Middle frontal gyrus (tissue), 1 donor: Measurements from ENCODE around the gene SDR42E1.
"Not testable (repeated sequence)": the region's sequence is repeated elsewhere in the genome, so short reads cannot be mapped to it uniquely, and the experiment has no call there.

Experiments used
- DNase-seq: peaks from one replicate; pipeline ENCODE4 v3.0.0-alpha.2; 2015; ENCODE audit warnings: low spot score; ENCODE audit errors: extremely low spot score

SDR42E1 gene

DNA sequence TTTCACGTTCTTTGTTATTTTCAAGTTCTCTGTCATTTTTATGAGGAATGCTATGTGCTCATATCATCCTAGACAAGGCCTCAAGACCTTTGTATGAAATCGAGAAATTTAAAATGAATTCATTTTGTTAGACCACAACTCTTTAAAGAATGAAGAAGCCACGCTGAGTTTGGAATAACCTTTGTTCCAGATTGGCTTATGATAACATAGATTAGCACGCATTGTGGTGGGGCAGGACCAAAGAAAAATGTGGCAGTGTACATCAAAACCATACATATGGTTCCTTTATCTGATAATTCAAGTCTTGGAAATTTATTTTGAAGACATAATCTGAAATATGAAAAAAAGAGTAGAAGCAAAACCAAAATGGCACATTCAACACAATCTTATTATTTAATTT lies 26.0 kb upstream of the SDR42E1 start:
- DNase-seq = no peak

DNA sequence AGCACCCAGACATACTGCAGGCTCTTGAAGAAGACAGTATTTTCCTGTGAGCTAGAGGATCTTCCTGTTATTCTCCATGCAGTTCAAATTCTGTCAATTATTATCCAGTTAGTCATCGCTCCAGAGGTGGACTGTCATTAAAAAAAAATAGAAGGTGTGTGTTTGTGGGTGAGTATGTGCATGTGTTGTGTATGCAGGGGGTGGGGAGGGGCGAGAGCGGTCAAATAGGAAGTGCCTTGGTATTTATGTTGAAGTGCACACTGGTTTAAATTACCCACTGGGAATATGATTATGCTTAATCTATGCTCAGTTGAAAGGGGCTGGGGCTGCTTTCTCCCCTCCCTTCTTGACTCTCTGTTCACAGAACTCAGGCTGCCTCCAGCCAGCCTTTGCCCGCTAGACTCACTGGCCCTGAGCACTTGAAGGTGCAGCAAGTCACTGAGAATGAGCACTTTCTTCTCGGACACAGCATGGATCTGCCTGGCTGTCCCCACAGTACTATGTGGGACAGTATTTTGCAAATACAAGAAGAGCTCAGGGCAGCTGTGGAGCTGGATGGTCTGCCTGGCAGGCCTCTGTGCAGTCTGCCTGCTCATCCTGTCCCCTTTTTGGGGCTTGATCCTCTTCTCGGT lies 23.8 kb upstream of the SDR42E1 start, which contains the start of gene HSD17B2:
Gene HSD17B2, plus strand, starts transcription at position 273 of the 632 bp plus-strand sequence. Its CDS starts 172 bp downstream, at position 445.
- DNase-seq = no peak

DNA sequence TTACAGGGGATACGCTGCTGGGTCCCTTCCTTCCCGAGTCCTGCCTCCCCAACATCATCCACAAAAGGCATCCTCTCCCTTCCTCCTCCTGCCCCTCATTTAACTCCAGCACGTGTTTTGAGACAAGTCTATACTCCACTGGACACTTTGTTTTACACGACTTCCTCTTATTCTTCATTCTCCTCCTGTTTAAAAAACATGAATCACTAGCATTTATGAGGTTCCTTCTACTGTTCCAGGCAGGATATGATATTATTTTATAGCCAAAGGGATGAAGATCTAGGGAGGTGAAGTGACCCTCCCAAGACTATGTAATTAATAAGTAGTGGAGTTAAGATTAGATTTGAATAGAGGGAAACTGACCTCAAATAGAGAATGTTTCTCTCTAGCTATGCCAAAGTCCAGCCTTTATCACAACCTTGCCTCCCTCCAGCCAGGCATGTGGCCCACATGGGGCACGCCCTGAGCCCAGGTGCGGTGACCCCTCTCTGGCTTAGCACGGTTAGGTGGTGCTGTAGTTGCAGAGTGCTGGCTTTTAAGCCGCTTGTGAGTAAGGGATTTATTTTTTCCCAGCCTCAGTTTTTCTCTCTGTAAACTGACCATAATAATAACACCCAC lies 22.5 kb upstream of the SDR42E1 start:
- no peak for DNase-seq

DNA sequence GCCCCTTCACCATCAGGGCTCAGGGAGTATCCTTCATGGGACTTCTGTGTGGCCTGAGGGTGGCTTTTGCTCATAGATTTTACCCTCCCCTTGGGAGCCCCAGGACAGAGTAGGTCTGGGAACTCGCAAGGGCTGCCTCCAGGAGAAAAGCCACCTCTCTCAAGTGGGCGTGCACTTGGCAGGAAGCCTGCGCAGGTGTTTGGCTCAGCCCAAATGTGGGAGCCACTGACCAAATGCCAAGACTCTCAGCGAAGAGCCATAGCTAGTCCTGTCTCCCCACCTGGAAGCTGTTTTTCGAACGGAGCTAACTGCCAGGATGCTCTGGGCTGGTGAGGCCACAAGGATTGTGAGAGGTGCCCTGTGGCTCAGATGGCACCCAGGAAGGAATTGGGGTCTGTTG lies 21.7 kb upstream of the SDR42E1 start:
- DNase-seq = no peak

DNA sequence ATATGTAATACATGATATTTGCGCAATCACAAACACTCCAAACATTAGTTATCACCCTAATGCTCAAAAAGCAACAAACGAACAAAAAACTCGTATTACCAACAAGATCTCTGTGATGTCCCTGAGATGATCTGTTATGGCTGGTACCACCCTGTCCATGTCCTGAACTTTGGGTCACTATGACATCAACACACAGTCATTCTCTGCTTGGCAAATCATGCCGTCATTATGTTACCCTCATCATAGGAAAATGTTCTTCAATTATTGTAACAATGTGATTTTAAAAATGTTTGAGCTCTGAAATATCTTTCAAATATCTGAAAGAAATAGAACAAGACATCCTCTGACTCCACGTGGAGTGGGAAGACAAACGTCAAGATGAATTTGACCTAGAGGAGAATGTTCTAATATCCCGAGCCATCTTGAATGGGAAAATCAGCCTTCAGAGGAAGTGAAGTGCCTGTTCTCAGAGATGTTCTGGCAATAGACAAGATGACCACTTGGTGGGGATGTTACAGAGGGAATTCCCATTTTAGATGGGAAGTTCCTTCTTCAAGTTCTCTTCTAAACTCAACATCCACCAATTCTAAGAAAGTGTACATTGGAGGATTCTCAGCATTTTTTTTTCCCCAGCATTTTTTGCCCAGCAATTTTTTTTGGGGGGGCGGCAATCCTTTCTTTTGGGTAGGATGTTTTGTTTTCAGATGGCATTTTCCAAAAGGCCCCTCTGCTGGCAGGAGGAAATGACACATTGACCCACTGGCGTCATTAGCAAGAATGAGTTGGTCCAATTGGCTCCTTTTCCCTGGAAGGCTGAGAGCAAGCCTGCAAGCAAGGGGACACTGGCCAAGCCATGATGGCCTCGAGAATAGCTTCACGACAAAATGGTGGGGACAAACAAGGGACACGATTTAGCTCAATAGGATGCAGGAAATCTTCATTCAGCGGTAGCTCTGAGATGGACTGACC lies 20.1 kb upstream of the SDR42E1 start:
- peak; percentile 49 for DNase-seq

DNA sequence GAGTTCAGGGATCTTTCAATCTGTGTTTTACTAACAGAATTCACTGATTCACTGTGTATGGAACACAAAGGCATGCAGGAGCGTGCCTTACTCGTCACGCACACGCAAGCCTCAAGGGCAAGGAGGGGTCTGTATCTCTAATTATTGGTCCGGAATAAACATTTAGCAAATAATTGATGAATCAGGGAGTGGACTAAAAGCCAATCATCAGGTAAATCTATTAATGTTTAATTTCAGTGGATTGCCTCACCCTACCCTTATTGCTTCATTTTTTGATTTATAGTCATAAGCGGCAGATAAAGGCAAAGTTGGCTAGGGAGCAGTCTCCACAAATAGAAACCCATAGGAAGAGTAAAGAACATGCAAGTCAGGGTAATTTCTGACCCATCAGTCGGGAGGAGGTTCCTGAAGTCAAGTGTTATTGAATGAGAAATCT lies 16.4 kb upstream of the SDR42E1 start:
- DNase-seq = no peak

DNA sequence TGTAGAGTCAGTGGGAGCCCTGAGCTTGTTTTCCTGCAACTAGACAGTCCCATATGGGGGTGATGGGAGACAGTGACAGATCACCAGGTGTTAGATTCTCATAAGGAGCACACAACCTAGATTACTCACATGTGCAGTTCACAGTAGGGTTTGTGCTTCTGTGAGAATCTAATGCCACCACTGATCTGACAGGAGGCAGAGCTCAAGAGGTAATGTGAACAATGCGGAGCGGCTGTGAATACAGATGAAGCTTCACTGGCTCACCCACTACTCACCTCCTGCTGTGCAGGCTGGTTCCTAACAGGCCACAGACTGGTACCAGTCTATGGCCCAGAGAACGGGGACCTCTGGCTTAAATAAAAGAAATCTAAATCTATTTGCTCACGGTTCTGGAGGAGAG lies 13.6 kb upstream of the SDR42E1 start:
- no peak for DNase-seq

DNA sequence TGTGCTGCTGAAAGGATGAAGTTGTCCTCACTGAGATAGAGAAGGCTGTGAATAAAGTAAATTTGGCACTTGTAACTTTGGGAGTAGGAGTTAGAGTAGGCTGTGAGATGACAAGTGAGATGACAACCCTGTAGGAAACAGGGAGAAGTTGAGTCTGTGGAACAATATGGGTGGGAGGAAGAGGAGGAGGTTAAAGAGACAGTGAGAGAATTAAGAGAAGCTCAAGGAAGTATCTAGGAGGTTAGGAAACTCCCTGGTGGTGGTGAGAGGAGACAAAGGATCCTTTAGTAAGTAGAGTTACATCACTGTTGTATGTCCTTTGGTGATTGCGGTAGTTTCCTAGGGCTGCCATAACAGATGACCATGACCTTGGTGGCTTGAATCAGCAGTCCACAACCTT lies 13.0 kb upstream of the SDR42E1 start:
- no peak for DNase-seq

DNA sequence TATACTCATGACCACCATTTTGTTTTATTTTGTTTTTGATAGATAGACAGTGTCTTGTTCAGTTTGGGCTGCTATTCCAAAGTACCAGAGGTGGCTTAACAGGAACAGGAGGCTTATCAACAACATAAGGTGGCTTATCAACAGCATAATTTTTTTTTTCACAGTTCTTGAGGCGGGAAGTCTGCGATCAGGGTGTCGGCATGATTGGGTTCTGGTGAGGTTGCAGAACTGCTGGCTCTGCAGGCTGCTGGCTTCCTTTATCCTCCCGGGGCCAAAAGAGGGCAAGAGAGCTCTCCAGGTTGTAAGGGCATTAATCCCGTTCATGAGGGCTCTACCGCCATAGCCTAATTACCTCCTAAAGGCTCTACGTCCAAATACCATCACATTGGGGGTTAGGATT lies 11.9 kb upstream of the SDR42E1 start:
- no peak for DNase-seq

DNA sequence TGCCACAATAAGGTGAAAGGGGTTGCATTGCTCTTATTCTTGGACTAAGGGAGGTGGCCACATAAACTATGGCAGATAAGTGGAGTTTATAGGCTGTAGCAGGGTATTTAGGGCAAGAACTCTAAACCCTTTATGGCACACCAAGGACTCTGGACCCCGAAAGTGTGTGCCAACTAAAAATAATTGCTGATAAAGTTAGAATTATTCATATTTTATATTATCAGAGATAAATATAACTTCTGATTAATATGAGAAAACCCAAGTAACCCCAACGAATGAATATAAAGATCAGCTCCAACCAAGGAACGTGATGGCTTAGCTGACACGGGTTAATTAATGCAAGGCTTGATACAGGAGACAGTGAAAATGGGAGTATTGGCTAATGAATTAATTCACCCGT lies 8.8 kb upstream of the SDR42E1 start:
- no peak for DNase-seq

DNA sequence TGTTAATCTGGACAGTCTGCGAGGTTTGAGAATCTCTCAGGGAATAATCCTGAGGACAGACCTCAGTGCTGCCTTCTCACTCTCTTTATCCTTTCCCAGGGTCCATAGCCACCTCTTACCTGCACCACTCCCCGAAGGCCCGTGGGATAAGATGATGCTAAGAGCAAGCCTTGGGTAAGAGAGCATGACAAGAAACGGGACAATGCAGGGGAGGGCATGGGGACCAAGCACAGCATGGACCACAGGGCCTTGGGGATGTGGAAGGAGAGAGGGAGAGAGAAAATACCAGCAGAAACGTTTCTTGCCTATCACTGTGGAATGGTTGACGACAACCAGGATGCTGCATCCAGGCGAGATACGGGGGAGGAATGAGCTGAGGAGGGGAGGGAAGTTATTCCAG lies 8.3 kb upstream of the SDR42E1 start:
- no peak for DNase-seq

DNA sequence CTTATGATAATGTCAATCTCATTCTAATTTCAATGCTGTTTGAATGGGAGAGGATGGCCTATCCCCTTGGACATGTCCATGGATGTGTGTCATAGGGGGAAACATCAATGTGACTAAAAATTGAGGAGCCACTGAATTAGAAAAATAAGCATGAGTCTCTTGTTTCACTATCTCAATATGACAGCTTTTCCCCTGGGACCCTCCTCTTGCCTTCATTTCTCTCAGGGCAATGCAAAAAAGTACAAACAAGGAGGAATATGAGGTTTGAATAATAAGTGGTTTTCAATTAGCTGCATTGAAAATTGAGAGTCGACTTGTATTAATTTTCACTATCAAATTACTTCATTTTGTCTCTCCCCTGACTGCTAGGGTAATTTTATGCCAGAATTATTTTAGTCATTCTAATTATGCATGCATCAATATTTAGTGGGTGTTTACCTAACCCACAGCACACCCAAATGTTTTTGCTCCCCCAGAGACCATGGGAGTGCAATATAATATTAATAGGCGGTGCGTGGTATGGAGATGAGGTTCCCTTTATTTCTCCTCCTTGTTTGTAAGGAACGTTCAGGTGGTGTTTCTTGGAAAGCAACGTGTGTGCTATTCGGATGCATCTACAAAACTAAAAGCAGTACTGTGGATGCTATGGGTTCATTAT lies 6.8 kb upstream of the SDR42E1 start:
- DNase-seq = no peak

DNA sequence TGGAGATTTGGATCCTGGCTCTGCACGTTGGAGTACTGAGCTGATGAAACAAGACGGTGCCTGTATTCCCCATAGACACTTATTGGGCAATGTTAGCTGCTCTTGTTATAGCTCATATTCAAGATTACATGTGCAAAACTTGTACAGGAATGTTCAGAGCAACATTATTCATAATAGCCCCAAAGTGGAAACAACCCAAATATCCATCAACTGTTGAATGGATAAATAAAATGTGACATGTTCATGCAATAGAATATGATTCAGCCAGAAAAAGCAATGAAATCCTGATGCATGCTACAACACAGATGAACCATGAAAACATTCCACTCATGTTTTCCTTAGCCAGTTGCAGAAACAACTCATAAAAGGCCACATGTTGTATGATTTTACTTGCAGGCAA lies 5.7 kb upstream of the SDR42E1 start:
- no peak for DNase-seq

DNA sequence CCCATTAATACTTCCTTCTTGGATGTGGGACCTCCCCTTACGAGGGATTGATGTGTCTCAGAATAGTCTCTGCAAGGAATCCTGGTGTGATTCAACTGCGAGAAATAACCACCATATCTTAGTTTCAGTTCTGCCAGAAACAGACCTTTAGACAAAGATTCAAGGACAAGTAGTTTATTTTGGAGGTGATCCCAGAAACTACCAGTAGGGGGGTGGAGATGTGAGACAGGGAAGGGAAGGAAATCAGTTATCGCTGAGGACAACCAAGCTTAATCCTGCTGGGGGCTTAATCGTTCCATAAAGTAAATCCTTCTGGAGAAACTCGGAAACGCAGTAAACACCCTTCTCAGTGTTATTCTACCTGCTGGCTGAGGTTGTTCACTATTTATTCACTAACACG lies 5.0 kb upstream of the SDR42E1 start:
- no peak for DNase-seq

DNA sequence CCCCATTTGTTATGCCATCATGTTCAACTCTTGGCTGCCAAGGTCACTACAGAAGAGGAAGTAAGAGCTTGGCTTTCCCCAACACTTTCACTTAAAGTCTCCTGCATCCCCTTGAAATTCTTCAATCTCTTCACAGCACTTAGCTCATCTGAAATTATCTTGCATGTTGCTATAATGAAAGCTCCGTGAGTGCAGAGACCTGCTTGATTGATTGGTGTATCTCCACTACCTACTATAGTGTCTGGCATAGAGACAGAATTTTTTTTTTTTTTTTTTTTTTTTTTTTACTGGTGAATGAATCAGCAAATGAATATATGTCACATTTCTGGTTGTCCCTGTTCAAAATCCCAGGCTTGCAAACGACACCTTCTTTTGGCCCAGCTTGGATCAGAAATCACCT lies 1.9 kb upstream of the SDR42E1 start:
- DNase-seq = no peak

DNA sequence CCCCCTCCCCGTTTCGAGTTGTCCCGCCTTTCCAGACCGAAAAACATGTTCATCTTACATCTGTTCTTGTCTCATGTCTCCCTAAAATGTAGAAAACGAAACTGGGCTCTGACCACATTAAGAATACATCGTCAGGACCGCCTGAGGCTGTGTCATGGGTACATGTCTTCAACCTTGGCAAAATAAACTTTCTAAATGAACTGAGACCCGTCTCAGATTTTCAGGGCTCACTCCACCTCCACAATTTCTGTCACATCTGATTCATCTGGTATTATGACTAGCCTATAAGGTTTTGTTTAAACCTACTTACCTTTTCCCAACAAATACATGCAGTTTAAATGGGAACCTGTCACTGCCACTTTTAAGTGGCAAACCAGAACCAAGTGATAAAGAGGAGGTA lies 621 bp downstream of the SDR42E1 start:
- no peak for DNase-seq

DNA sequence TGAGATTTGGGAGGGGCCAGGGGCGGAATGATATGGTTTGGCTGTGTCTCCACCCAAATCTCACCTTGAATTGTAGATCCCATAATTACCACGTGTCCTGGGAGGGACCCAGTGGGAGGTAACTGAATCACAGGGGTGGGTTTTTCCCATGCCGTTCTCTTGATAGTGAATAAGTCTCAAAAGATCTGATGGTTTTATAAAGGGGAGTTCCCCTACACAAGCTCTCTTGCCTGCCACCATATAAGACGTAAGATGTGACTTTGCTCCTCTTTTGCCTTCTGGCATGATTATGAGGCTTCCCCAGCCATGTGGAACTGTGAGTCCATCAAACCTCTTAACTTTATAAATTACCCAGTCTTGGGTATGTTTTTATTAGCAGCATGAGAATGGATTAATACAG lies 1.5 kb downstream of the SDR42E1 start:
- DNase-seq = not testable (repeated sequence)

DNA sequence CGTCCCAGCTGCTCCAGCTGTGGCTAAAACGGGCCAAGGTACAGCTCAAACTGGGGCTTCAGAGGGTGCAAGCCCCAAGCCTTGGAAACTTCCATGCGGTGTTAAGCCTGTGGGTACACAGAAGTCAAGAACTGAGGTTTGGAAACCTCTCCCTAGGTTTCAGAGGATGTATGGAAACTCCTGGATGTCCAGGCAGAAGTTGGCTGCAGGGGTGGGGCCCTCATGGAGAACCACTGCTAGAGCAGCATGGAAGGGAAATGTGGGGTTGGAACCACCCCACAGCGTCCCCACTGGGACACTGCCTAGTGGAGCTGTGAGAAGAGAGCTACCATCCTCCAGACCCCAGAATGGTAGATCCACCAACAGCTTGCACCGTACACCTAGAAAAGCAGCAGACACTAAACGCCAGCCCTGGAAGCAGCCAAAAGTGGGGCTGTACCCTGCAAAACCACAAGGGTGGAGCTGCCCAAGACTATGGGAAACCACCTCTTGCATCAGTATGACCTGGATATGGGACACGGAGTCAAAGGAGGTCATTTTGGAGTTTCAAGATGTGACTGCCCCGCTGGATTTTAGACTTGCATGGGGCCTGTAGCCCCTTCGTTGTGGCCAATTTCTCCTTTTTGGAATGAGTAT lies 2.2 kb downstream of the SDR42E1 start:
- DNase-seq = no peak

DNA sequence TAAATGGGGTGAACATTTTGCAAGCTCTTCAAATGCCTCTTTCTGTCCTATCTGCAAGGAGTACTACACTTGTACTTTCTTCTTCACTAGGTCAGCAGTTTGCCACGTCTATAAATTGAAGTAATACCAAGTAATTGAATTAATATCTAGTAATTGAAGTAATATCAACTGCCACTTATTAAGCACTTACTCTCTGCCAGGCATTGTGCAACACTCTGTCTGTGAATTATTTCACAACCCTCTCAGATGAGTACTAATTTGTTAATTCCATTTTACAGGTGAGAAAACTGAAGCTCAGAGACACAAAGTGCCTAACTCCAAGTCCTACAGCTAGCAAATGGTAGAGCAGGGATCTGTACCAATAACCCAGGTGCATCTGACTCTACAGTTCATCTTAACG lies 4.1 kb downstream of the SDR42E1 start:
- DNase-seq = no peak

DNA sequence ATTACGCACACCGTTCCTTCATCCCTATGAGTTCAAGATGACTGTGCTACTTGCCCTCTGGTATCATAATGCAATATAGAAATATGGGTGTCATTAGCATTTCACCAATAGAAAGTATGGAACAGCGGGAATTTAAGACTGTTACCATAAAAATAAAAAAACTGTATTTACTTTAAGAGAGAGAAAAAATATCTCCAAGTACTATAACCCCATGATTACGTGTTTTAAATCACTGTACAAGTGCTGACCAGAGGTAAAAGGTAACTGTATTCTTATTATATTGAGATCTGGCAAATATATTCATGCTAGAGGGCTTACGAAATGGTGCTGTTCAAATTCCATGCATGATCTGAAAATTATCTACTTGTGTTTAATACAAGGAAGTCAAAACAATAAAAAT lies 5.2 kb downstream of the SDR42E1 start:
- no peak for DNase-seq
